Gastroesophageal sphincter (tissue), 4 donors: ENCODE data around the gene TTLL6. TPM values are rescaled to one million over a fixed set of nuclear protein-coding genes. Genes with fewer than 3 reads are reported as not detected.
"Not testable (repeated sequence)": the region's sequence is repeated elsewhere in the genome, so short reads cannot be mapped to it uniquely, and the experiment has no call there.

Experiments used
- ATAC-seq: fragments of 150-250 bp; one replicate; pipeline ENCODE4 v1.9.1; 2016; ENCODE audit warnings: mild to moderate bottlenecking, moderate library complexity
- H3K27ac ChIP-seq, 4 donors: fragments of 200-600 bp; sonication (generic) in 3 of 4; 1 replicate in 3 of 4; 2 replicates in 1 of 4; pipeline ENCODE4 v1.5.1; 2016 to 2019
- H3K27me3 ChIP-seq: fragments of 200-600 bp; sonication (generic); one replicate; pipeline ENCODE4 v1.5.1; 2019
- H3K36me3 ChIP-seq, 2 donors: fragments of 200-600 bp; sonication (generic); one replicate each; pipeline ENCODE4 v1.5.1; 2019; ENCODE audit warnings: control low read depth in 1 of 2
- H3K4me1 ChIP-seq, 3 donors: fragments of 200-600 bp; sonication (generic); 1 replicate in 2 of 3; 2 replicates in 1 of 3; pipeline ENCODE4 v1.5.1; 2016 to 2019; ENCODE audit warnings: control low read depth in 2 of 3
- H3K4me3 ChIP-seq, 2 donors: fragments of 200-600 bp; sonication (generic); one replicate each; pipeline ENCODE4 v1.5.1; 2019; ENCODE audit warnings: mild to moderate bottlenecking in 1 of 2, moderate library complexity in 1 of 2
- H3K9me3 ChIP-seq, 3 donors: fragments of 200-600 bp; sonication (generic); one replicate each; pipeline ENCODE4 v1.5.1; 2017 to 2019; ENCODE audit warnings: control low read depth in 2 of 3
- CTCF ChIP-seq, 4 experiments: fragments of 200-600 bp in 2 of 4; fragments of 450-650 bp in 2 of 4; sonication (generic) in 1 of 4; IDR thresholded peaks; one replicate each; pipeline ENCODE4 v1.5.1; 2017 to 2019; ENCODE audit warnings: antibody characterized with exemption in 4 of 4, mild to moderate bottlenecking in 2 of 4, moderate library complexity in 2 of 4
- EP300 ChIP-seq: sonication (generic); formaldehyde crosslinking; IDR thresholded peaks from one replicate; pipeline ENCODE4 v1.6.1; 2017; ENCODE audit warnings: antibody characterized with exemption, mild to moderate bottlenecking
- POLR2A ChIP-seq, 2 donors: fragments of 450-650 bp; IDR thresholded peaks; one replicate each; pipeline ENCODE4 v1.6.1; 2017; ENCODE audit warnings: antibody characterized with exemption in 2 of 2, mild to moderate bottlenecking in 2 of 2, moderate library complexity in 1 of 2
- POLR2AphosphoS5 ChIP-seq: sonication (generic); formaldehyde crosslinking; IDR thresholded peaks from one replicate; pipeline ENCODE4 v1.6.1; 2017; ENCODE audit warnings: antibody characterized with exemption
- WGBS, 2 donors: methylation state at CpG; one replicate each; pipeline ENCODE4 v1.1.5; 2018; ENCODE audit warnings: low coverage in 1 of 2; 5-methylcytosine and 5-hydroxymethylcytosine counted together
- total RNA-seq, 4 donors: library from RNA; depleted of rRNA; stranded (reverse); fragments of >200 nt; gene quantifications; one replicate each; pipeline ENCODE4 v1.1.0, GENCODE V29; 2016

TTLL6 gene
- total RNA-seq, 4 donors from 2014 or later: not detected

- Histone ChIP-seq H3K27me3 (no peaks in the 10 kb centered on the region), H3K4me1 (peaks cover 0 to 33% (median 0%) of the 10 kb centered on the region in 3 donors), H3K4me3 (no peak overlapping the region), H3K36me3 (no peaks in the 10 kb centered on the region), H3K9me3 (no peaks in the 10 kb centered on the region), H3K27ac (no peak overlapping the region)
- TF ChIP-seq EP300: no peak
- 69% methylated on average over 3 to 4 of the region's 5 CpGs for WGBS, 2 donors
- ATAC-seq: no peak
Measured at GRCh38 chr17:48800626-48801217, 16.3 kb downstream of the TTLL6 start.

- H3K27me3 ChIP-seq: no peaks in the 10 kb centered on the region
- 13 to 61% methylated on average over 7 to 8 of the region's 11 CpGs for WGBS, 2 donors
- no peak for ATAC-seq
Measured at GRCh38 chr17:48799069-48799723, 17.8 kb downstream of the TTLL6 start.

GRCh38 chr17:48796163-48796522 lies 20.9 kb downstream of the TTLL6 start:
- 76% methylated on average over 3 to 6 of the region's 6 CpGs for WGBS, 2 donors
- not testable (repeated sequence) for H3K4me3 ChIP-seq, H3K4me1 ChIP-seq, H3K9me3 ChIP-seq, H3K36me3 ChIP-seq, ATAC-seq, H3K27ac ChIP-seq, H3K27me3 ChIP-seq

More at GRCh38 chr17:48799069-48799723, 17.8 kb downstream of the TTLL6 start:
- Histone ChIP-seq H3K4me1 (peaks cover 0 to 30% (median 0%) of the 10 kb centered on the region in 3 donors), H3K27ac (no peak overlapping the region), H3K9me3 (no peaks in the 10 kb centered on the region), H3K4me3 (no peak overlapping the region), H3K36me3 (no peaks in the 10 kb centered on the region)
- TF ChIP-seq POLR2AphosphoS5 (no peak), POLR2A (IDR thresholded peaks at IDR 0.05) (no peak), EP300 (no peak), CTCF (IDR thresholded peaks at IDR 0.05) (no peak)

GRCh38 chr17:48795444-48796162 lies 21.4 kb downstream of the TTLL6 start:
- WGBS, 2 donors: 25 to 47% methylated on average over 8 to 10 of the region's 10 CpGs
- no peaks in the 10 kb centered on the region for H3K36me3 ChIP-seq
- H3K4me3 ChIP-seq: no peak overlapping the region
- H3K27me3 ChIP-seq: peaks cover 12% of the 10 kb centered on the region
- peaks cover 0 to 11% (median 0%) of the 10 kb centered on the region in 3 donors for H3K4me1 ChIP-seq
- peak; percentile 38 for ATAC-seq
- H3K27ac ChIP-seq: no peak overlapping the region
- TF ChIP-seq POLR2AphosphoS5 (peak; percentile 65), CTCF (IDR thresholded peaks at IDR 0.05) (no peak), EP300 (no peak), POLR2A (IDR thresholded peaks at IDR 0.05) (no peak)
- H3K9me3 ChIP-seq: no peaks in the 10 kb centered on the region

GRCh38 chr17:48792033-48792798 lies 24.8 kb downstream of the TTLL6 start:
- no peak for TF ChIP-seq EP300
- TF ChIP-seq POLR2AphosphoS5: no peak
- no peak for TF ChIP-seq CTCF (IDR thresholded peaks at IDR 0.05)
- no peak for TF ChIP-seq POLR2A (IDR thresholded peaks at IDR 0.05)
- Histone ChIP-seq H3K27me3 (peaks cover 27% of the 10 kb centered on the region), H3K36me3 (no peaks in the 10 kb centered on the region), H3K4me1 (peaks cover 0 to 11% (median 0%) of the 10 kb centered on the region in 3 donors), H3K9me3 (no peaks in the 10 kb centered on the region), H3K4me3 (no peak overlapping the region), H3K27ac (no peak overlapping the region)
- WGBS, 2 donors: 24% methylated on average over 2 of the region's 3 CpGs; no CpG with 5 or more reads in 1 of the 2 donors
- ATAC-seq: no peak
